ENCODE measurements around the gene TCL1B. TPM values are rescaled to one million over a fixed set of nuclear protein-coding genes. Genes with fewer than 3 reads are reported as not detected.

Gene TCL1B
- total RNA-seq, 2 experiments from 2014 or later, result not detected

DNA sequence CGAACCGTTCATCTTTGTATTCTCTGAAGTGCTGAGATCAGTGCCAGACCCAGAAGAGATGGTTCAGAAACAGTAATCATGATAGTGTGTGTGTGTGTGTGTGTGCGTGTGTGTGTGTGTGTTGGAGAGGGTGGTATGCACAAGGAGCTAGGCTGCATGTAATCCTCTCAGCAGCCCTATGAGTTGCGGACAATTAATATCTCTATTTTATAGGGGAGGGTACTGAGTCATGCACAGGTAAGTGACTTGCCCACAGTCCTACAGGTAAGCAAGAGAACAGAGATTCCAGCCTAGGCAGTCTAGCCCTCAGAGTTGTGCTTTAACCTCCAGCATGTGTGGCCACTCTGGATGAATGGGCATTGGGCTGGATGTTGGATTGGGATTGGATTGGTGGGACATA is 55.6 kb downstream of the TCL1B start:
- no peak overlapping the region for H3K4me3 Mint-ChIP-seq
- H3K36me3 Mint-ChIP-seq (ENCODE audit: low read depth), result peaks cover 5% of the 10 kb centered on the region

More for the DNA sequence above, 55.6 kb downstream of the TCL1B start:
- Mint-ChIP-seq H3K9me3 (ENCODE audit: insufficient read depth) (peaks cover 9% of the 10 kb centered on the region), H3K27ac (no peak overlapping the region), H3K4me1 (ENCODE audit: low read depth) (peaks cover 17% of the 10 kb centered on the region), H3K27me3 (ENCODE audit: low read depth) (peaks cover 4% of the 10 kb centered on the region)
- ChIA-PET POLR2A (no interaction called here), CTCF (interaction anchor here (0.5 kb wide), 1 partner anchor 86 kb away, joined by 3 read pairs; no protein-coding TSS in a partner anchor)
- DNase-seq (no peak), ATAC-seq (no peak)

Other genes with a start within 250 kb of the TCL1B start
- gene SYNE3, start 169.8 kb upstream of the TCL1B start, total RNA-seq, result 10 to 100 TPM; 91.5 TPM
- gene GLRX5, start 151.4 kb upstream of the TCL1B start, total RNA-seq, result 10 to 100 TPM; 52.8 to 54.6 TPM
- gene TCL1A, start 27.7 kb downstream of the TCL1B start, total RNA-seq, result not detected
- not detected for gene TUNAR, start 190.4 kb downstream of the TCL1B start, total RNA-seq